ENCODE measurements around the gene CAT.
A peak's percentile ranks its signal among the peaks of the same experiment; 100 is the strongest.
"Not testable (repeated sequence)": the region's sequence is repeated elsewhere in the genome, so short reads cannot be mapped to it uniquely, and the experiment has no call there.

CAT gene

GRCh38 chr11:34438529-34439507 lies at the start of gene CAT:
Gene CAT, plus strand, starts transcription at chr11:34438934. Its CDS starts 80 bp downstream, at chr11:34439014.
- peak; percentile 82 for DNase-seq (ENCODE audit: low spot score)

- DNase-seq (ENCODE audit: low spot score), result no peak
Observed at GRCh38 chr11:34394771-34395300, 43.9 kb upstream of the CAT start.

- DNase-seq (ENCODE audit: low spot score), result no peak
Observed at GRCh38 chr11:34395916-34396550, 42.7 kb upstream of the CAT start.

GRCh38 chr11:34397120-34397519 lies 41.6 kb upstream of the CAT start:
- no peak for DNase-seq (ENCODE audit: low spot score)

- DNase-seq (ENCODE audit: low spot score), result no peak
Observed at GRCh38 chr11:34397811-34398210, 40.9 kb upstream of the CAT start.

- no peak for DNase-seq (ENCODE audit: low spot score)
Observed at GRCh38 chr11:34403431-34403830, 35.3 kb upstream of the CAT start.

- DNase-seq (ENCODE audit: low spot score), result no peak
Observed at GRCh38 chr11:34404280-34404679, 34.5 kb upstream of the CAT start.

GRCh38 chr11:34405079-34405858 lies 33.5 kb upstream of the CAT start:
- DNase-seq (ENCODE audit: low spot score), result no peak

- DNase-seq (ENCODE audit: low spot score), result no peak
Observed at GRCh38 chr11:34406413-34406812, 32.3 kb upstream of the CAT start.

GRCh38 chr11:34407121-34407813 lies 31.5 kb upstream of the CAT start:
- DNase-seq (ENCODE audit: low spot score), result no peak

GRCh38 chr11:34408580-34409172 lies 30.1 kb upstream of the CAT start:
- DNase-seq (ENCODE audit: low spot score), result no peak

GRCh38 chr11:34411111-34411510 lies 27.6 kb upstream of the CAT start:
- DNase-seq (ENCODE audit: low spot score), result no peak

- DNase-seq (ENCODE audit: low spot score), result no peak
Observed at GRCh38 chr11:34411791-34412190, 26.9 kb upstream of the CAT start.

GRCh38 chr11:34413263-34413662 lies 25.5 kb upstream of the CAT start:
- DNase-seq (ENCODE audit: low spot score), result no peak

- no peak for DNase-seq (ENCODE audit: low spot score)
Observed at GRCh38 chr11:34415538-34415937, 23.2 kb upstream of the CAT start.

GRCh38 chr11:34416088-34416487 lies 22.6 kb upstream of the CAT start:
- DNase-seq (ENCODE audit: low spot score), result no peak

- DNase-seq (ENCODE audit: low spot score), result no peak
Observed at GRCh38 chr11:34416766-34417165, 22.0 kb upstream of the CAT start.

- DNase-seq (ENCODE audit: low spot score), result no peak
Observed at GRCh38 chr11:34417202-34417601, 21.5 kb upstream of the CAT start.

- DNase-seq (ENCODE audit: low spot score), result no peak
Observed at GRCh38 chr11:34419158-34419557, 19.6 kb upstream of the CAT start.

GRCh38 chr11:34423300-34423699 lies 15.4 kb upstream of the CAT start:
- no peak for DNase-seq (ENCODE audit: low spot score)

- DNase-seq (ENCODE audit: low spot score), result not testable (repeated sequence)
Observed at GRCh38 chr11:34424826-34425225, 13.9 kb upstream of the CAT start.

Measured in HuH-7 (cell line).